Mammary epithelial cell (primary cell): ENCODE data around the gene PRKN.

Experiments
- CTCF ChIP-seq, 2 donors: IDR thresholded peaks in 1 of 2; conservative IDR thresholded peaks in 1 of 2; 2 replicates each; pipeline ENCODE4 v1.5.1; 2011 to 2012; ENCODE audit warnings: inconsistent platforms in 2 of 2, low read length in 2 of 2, mild to moderate bottlenecking in 2 of 2, control low read depth in 1 of 2, low read depth in 1 of 2; ENCODE audit not compliant: insufficient read depth in 1 of 2; ENCODE audit errors: extremely low read depth in 1 of 2
- EZH2 ChIP-seq: IDR thresholded peaks from 2 replicates; pipeline ENCODE4 v1.6.1; 2012; ENCODE audit warnings: low read length, inconsistent platforms, borderline replicate concordance

- TF ChIP-seq CTCF (conservative IDR thresholded peaks at IDR 0.05 in 1 of 2, IDR thresholded peaks at IDR 0.05 in 1 of 2; ENCODE audit: extremely low read depth in 1 of 2, insufficient read depth in 1 of 2, low read depth in 1 of 2, low read length in 2 of 2) (no peak), EZH2 (no peak)
Measured at GRCh38 chr6:162153120-162153519, 574.4 kb downstream of the PRKN start.
